Thyroid gland (tissue), 4 donors: Measurements from ENCODE around the gene CTDSP2. TPM values are rescaled to one million over a fixed set of nuclear protein-coding genes. Genes with fewer than 3 reads are reported as not detected.
A peak's percentile ranks its signal among the peaks of the same experiment; 100 is the strongest.

Source experiments
- DNase-seq, 2 donors: peaks; one replicate each; pipeline ENCODE4 v3.0.0-alpha.2; 2019
- H3K27ac ChIP-seq, 3 donors: fragments of 200-600 bp; sonication (generic); 1 replicate in 2 of 3; 2 replicates in 1 of 3; pipeline ENCODE4 v1.5.1; 2016 to 2019; ENCODE audit warnings: mild to moderate bottlenecking in 1 of 3, moderate library complexity in 1 of 3
- H3K27me3 ChIP-seq: fragments of 200-600 bp; sonication (generic); one replicate; pipeline ENCODE4 v1.5.1; 2019
- H3K36me3 ChIP-seq, 2 donors: fragments of 200-600 bp; sonication (generic); one replicate each; pipeline ENCODE4 v1.5.1; 2016 to 2019
- H3K4me1 ChIP-seq, 2 donors: fragments of 200-600 bp; sonication (generic); one replicate each; pipeline ENCODE4 v1.5.1; 2017 to 2019
- H3K4me3 ChIP-seq, 3 donors: fragments of 200-600 bp; sonication (generic); replicated peaks in 1 of 3; 1 replicate in 2 of 3; 2 replicates in 1 of 3; pipeline ENCODE4 v1.5.1; 2016; ENCODE audit warnings: mild to moderate bottlenecking in 1 of 3
- H3K9me3 ChIP-seq: fragments of 200-600 bp; sonication (generic); one replicate; pipeline ENCODE4 v1.5.1; 2017
- CTCF ChIP-seq, 6 experiments: fragments of 200-600 bp in 3 of 6; fragments of 450-650 bp in 3 of 6; sonication (generic) in 3 of 6; IDR thresholded peaks; one replicate each; pipeline ENCODE4 v1.5.1; 2016 to 2019; ENCODE audit warnings: antibody characterized with exemption in 6 of 6, mild to moderate bottlenecking in 2 of 6, inconsistent platforms in 1 of 6, moderate library complexity in 1 of 6
- POLR2A ChIP-seq, 2 donors: fragments of 450-650 bp; IDR thresholded peaks; one replicate each; pipeline ENCODE4 v1.6.1; 2017; ENCODE audit warnings: antibody characterized with exemption in 2 of 2, mild to moderate bottlenecking in 2 of 2, moderate library complexity in 1 of 2
- WGBS, 2 donors: methylation state at CpG; one replicate each; pipeline ENCODE4 v1.1.5; 2017; 5-methylcytosine and 5-hydroxymethylcytosine counted together
- intact Hi-C: fragments of 100-400 bp; cut with DNase I; formaldehyde crosslinking; loops from one replicate; pipeline ENCODE4 v1.15.1; 2023
- total RNA-seq, 4 donors: library from RNA; depleted of rRNA; stranded (reverse); fragments of >200 nt; gene quantifications; one replicate each; pipeline ENCODE4 v1.2.3, GENCODE V29; 2016

CTDSP2 gene
- total RNA-seq, 4 donors from 2014 or later: 91.5 to 190 (median 138) TPM

DNA sequence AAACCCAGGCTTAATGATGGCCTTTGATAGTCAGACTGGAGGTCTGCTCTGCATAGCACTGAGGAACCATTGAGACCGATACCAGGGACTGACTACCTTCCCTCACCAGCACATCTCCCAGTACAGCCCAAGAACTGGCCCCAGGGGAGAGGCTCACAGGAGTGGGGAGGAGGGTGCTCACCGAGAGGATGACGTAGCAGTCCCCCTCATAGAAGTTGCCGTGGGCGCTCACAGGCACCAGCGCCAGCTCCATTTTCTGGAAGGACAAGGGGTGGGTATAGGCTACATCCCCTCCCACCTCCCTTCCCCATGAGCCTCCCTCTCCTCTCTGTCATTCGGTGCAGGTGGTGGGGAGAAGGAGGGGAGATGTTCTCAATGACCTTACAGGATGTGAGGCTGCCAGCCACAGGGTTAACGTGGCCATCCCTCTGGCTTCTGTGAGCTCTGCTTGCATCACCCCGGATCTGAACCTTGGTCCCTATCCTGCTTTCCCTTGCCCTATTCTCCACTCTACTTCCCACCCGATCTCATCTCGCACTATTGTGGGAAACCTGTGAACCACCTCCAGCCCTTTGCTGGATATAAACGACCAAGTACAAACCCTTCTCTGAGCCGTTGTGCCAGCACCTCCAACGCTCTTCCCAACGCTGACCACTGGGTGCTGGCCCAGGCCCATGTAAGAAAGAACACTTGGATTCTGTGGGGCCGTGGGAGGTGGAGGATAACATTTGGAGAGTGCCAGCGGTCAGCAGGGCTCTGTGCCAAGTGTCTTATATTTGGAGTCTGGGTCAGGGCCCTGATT is 32.4 kb downstream of the CTDSP2 start:
- peak; percentile 29 to 40 for DNase-seq
- Histone ChIP-seq H3K4me1 (peaks cover 10 to 14% of the 10 kb centered on the region in 2 donors), H3K36me3 (peaks cover 12 to 13% of the 10 kb centered on the region in 2 donors), H3K27ac (no peak overlapping the region), H3K4me3 (no peak overlapping the region), H3K27me3 (no peaks in the 10 kb centered on the region), H3K9me3 (no peaks in the 10 kb centered on the region)
- intact Hi-C loops: no loop called here
- WGBS, 2 donors: 60 to 69% methylated on average over 17 of the region's 17 CpGs
- TF ChIP-seq CTCF (IDR thresholded peaks at IDR 0.05) (no peak), POLR2A (IDR thresholded peaks at IDR 0.05) (no peak)

- Histone ChIP-seq H3K27me3 (no peaks in the 10 kb centered on the region), H3K27ac (no peak overlapping the region), H3K36me3 (peaks cover 13 to 20% of the 10 kb centered on the region in 2 donors), H3K9me3 (no peaks in the 10 kb centered on the region), H3K4me1 (peaks cover 10 to 14% of the 10 kb centered on the region in 2 donors), H3K4me3 (no peak overlapping the region)
- WGBS, 2 donors: 77 to 84% methylated on average over 5 to 14 of the region's 14 CpGs
- no peak for TF ChIP-seq CTCF (IDR thresholded peaks at IDR 0.05)
- no peak for TF ChIP-seq POLR2A (IDR thresholded peaks at IDR 0.05)
- intact Hi-C loops: no loop called here
- no peak for DNase-seq
These were observed 33.2 kb downstream of the CTDSP2 start for GRCh38 chr12:57813111-57813970.

DNA sequence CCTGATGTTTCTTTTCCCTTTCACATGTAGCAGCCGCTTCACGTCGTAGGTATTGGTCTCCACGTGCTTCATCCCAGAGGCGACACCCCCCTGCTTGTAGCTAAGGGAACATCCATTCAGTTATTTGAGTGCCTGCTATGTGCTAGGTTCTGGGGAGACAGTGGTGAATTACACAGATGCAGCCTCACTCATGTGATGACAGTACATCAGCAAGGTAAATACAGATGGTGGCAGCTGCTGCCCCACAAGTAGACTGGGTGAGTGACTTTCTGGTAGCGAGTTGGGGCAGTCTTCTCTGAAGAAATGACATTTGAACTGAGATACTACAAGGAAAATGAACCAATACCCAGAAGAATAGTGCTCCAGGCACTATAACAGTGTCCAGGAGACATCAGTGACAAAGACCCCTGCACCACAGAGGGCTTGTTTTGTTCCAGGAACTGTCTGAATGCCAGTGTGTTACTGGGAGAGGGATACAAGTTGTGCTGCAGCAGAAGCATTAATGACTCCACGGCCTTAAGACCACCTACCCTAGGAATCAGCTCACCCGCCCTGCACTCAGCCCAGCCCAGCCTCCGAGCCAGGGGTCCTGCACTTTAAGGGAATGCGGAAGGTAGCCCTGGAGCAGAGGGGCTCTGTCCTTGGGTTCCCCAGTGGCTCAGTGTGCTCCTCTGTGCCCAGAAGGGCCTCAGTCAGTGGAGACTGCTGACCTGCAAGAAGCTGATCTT is 35.3 kb downstream of the CTDSP2 start:
- no peak overlapping the region for H3K4me3 ChIP-seq
- DNase-seq: no peak
- no peak for TF ChIP-seq CTCF (IDR thresholded peaks at IDR 0.05)
- TF ChIP-seq POLR2A (IDR thresholded peaks at IDR 0.05): no peak
- no peaks in the 10 kb centered on the region for H3K4me1 ChIP-seq
- no peaks in the 10 kb centered on the region for H3K9me3 ChIP-seq
- 91 to 96% methylated on average over 9 to 10 of the region's 10 CpGs for WGBS, 2 donors
- H3K27ac ChIP-seq: no peak overlapping the region
- intact Hi-C loops: no loop called here
- H3K27me3 ChIP-seq: no peaks in the 10 kb centered on the region
- H3K36me3 ChIP-seq: peaks cover 29 to 40% of the 10 kb centered on the region in 2 donors

DNA sequence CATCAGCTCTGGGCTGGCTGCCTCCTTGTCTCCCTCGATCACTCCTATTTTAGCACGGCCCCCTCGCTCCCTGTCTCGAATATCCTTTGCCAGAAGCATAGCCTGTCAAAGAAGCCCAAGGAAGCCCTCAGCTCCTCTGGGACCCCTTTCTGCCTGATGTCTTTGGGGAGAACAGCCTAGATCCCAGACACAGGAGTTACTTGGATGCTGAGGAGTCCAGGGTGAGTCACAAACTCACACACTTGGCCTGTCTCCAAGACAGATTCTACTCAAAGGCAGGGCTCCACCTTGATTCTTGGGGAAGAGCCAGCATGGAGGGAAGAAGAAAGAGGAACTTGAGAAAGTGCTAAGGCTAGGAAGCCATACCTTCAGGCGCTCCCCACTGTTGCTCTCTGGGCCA is 36.1 kb downstream of the CTDSP2 start:
- intact Hi-C loops: no loop called here
- Histone ChIP-seq H3K27ac (no peak overlapping the region), H3K4me3 (no peak overlapping the region), H3K36me3 (peaks cover 29 to 43% of the 10 kb centered on the region in 2 donors), H3K9me3 (no peaks in the 10 kb centered on the region), H3K27me3 (no peaks in the 10 kb centered on the region), H3K4me1 (no peaks in the 10 kb centered on the region)
- no peak for DNase-seq
- 98 to 99% methylated on average over 5 of the region's 5 CpGs for WGBS, 2 donors
- TF ChIP-seq CTCF (IDR thresholded peaks at IDR 0.05): no peak
- TF ChIP-seq POLR2A (IDR thresholded peaks at IDR 0.05): no peak
